SK-N-SH treated with all-trans-retinoic acid at 6 μM for 48 hours (cell line): ENCODE data around the gene CDKL5.

Experiments
- ARNTL ChIP-seq: fragments of 450-650 bp; formaldehyde crosslinking; IDR thresholded peaks from 2 replicates; pipeline ENCODE4 v1.5.0; 2020; ENCODE audit warnings: low read depth, mild to moderate bottlenecking, moderate library complexity, borderline replicate concordance
- BACH2 ChIP-seq: fragments of 250-450 bp; sonication (Bioruptor Pico); IDR thresholded peaks from 2 replicates; pipeline ENCODE4 v1.9.0; 2021; ENCODE audit warnings: mild to moderate bottlenecking, borderline replicate concordance
- CREB5 ChIP-seq: fragments of 250-450 bp; sonication (Bioruptor Pico); IDR thresholded peaks from 2 replicates; pipeline ENCODE4 v1.5.1; 2020; ENCODE audit warnings: low read depth, mild to moderate bottlenecking, moderate library complexity
- GLIS3 ChIP-seq: fragments of 250-450 bp; sonication (Bioruptor Pico); IDR thresholded peaks from 2 replicates; pipeline ENCODE4 v1.5.0; 2020; ENCODE audit warnings: mild to moderate bottlenecking, moderate library complexity
- ISL1 ChIP-seq: fragments of 250-450 bp; sonication (Bioruptor Pico); IDR thresholded peaks from 2 replicates; pipeline ENCODE4 v2.1.2; 2022; ENCODE audit warnings: mild to moderate bottlenecking, moderate library complexity
- RARB ChIP-seq: fragments of 250-450 bp; sonication (Bioruptor Pico); IDR thresholded peaks from 2 replicates; pipeline ENCODE4 v1.8.0; 2021; ENCODE audit warnings: mild to moderate bottlenecking, moderate library complexity
- TCF4 ChIP-seq: fragments of 250-450 bp; sonication (Bioruptor Pico); IDR thresholded peaks from 2 replicates; pipeline ENCODE4 v1.8.0; 2021; ENCODE audit warnings: mild to moderate bottlenecking, moderate library complexity, borderline replicate concordance
- TOX ChIP-seq: fragments of 250-450 bp; sonication (Bioruptor Pico); IDR thresholded peaks from 2 replicates; pipeline ENCODE4 v1.8.0; 2021; ENCODE audit warnings: mild to moderate bottlenecking, moderate library complexity, borderline replicate concordance
- ZC3H10 ChIP-seq: fragments of 250-450 bp; sonication (Bioruptor Pico); IDR thresholded peaks from 2 replicates; pipeline ENCODE4 v1.5.1; 2021; ENCODE audit warnings: mild to moderate bottlenecking, moderate library complexity
- ZFP3 ChIP-seq: fragments of 250-450 bp; sonication (Bioruptor Pico); IDR thresholded peaks from 2 replicates; pipeline ENCODE4 v1.5.0; 2020; ENCODE audit warnings: mild to moderate bottlenecking, moderate library complexity
- ZNF70 ChIP-seq: fragments of 450-650 bp; formaldehyde crosslinking; IDR thresholded peaks from 2 replicates; pipeline ENCODE4 v1.5.0; 2020; ENCODE audit warnings: mild to moderate bottlenecking, moderate library complexity
- TF ChIP-seq, protein P1 (sequence below): fragments of 250-450 bp; sonication (Bioruptor Pico); IDR thresholded peaks from 2 replicates; pipeline ENCODE4 v1.8.0; 2020; ENCODE audit warnings: mild to moderate bottlenecking, moderate library complexity, borderline replicate concordance

- no peak for TF ChIP-seq ZNF70 (CRISPR knock-in tag)
- TF ChIP-seq ARNTL (CRISPR knock-in tag) = no peak
- no peak for TF ChIP-seq CREB5 (CRISPR knock-in tag)
- no peak for TF ChIP-seq ISL1 (CRISPR knock-in tag)
- TF ChIP-seq GLIS3 (CRISPR knock-in tag) = no peak
- no peak for TF ChIP-seq BACH2 (CRISPR knock-in tag)
- TF ChIP-seq ZFP3 (CRISPR knock-in tag) = no peak
- TF ChIP-seq RARB (CRISPR knock-in tag) = no peak
- no peak for TF ChIP-seq TOX
- TF ChIP-seq TCF4 = no peak
- TF ChIP-seq, protein P1, sequence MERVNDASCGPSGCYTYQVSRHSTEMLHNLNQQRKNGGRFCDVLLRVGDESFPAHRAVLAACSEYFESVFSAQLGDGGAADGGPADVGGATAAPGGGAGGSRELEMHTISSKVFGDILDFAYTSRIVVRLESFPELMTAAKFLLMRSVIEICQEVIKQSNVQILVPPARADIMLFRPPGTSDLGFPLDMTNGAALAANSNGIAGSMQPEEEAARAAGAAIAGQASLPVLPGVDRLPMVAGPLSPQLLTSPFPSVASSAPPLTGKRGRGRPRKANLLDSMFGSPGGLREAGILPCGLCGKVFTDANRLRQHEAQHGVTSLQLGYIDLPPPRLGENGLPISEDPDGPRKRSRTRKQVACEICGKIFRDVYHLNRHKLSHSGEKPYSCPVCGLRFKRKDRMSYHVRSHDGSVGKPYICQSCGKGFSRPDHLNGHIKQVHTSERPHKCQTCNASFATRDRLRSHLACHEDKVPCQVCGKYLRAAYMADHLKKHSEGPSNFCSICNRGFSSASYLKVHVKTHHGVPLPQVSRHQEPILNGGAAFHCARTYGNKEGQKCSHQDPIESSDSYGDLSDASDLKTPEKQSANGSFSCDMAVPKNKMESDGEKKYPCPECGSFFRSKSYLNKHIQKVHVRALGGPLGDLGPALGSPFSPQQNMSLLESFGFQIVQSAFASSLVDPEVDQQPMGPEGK = no peak
- no peak for TF ChIP-seq ZC3H10
These were observed 16.5 kb downstream of the CDKL5 start for GRCh38 chrX:18441780-18442367.
